GM12873 (cell line): ENCODE data around the gene CIB2.

ENCODE experiments used
- CTCF ChIP-seq: IDR thresholded peaks from 2 replicates; pipeline ENCODE4 v1.5.1; 2012; ENCODE audit warnings: low read depth, mild to moderate bottlenecking, moderate library complexity, low read length, control low read depth; ENCODE audit not compliant: insufficient read depth; ENCODE audit errors: missing control alignments

CIB2 gene

GRCh38 chr15:78073046-78073787, 58.0 kb downstream of the CIB2 start:
- TF ChIP-seq CTCF, result no peak

GRCh38 chr15:78072080-78072892, 59.0 kb downstream of the CIB2 start:
- TF ChIP-seq CTCF, result no peak

GRCh38 chr15:78071383-78071782, 59.9 kb downstream of the CIB2 start:
- no peak for TF ChIP-seq CTCF

- no peak for TF ChIP-seq CTCF
Observed at GRCh38 chr15:78070049-78070700, 61.1 kb downstream of the CIB2 start.

- peak; percentile 13 for TF ChIP-seq CTCF
Observed at GRCh38 chr15:78069462-78070029, 61.7 kb downstream of the CIB2 start.

GRCh38 chr15:78069052-78069414, 62.2 kb downstream of the CIB2 start:
- TF ChIP-seq CTCF, result peak; percentile 24
